ENCODE data around the gene PIK3CD.

GRCh38 chr1:9701665-9702064, 50.1 kb downstream of the PIK3CD start:
- TF ChIP-seq CTCF (IDR thresholded peaks at IDR 0.05; ENCODE audit: low read depth, low read length, missing input control) (no peak), TAF1 (conservative IDR thresholded peaks at IDR 0.05) (no peak), SP1 (IDR thresholded peaks at IDR 0.05) (no peak), GABPA (IDR thresholded peaks at IDR 0.05 in 1 of 2, conservative IDR thresholded peaks at IDR 0.05 in 1 of 2) (no peak), ATF3 (IDR thresholded peaks at IDR 0.05) (no peak), RXRA (IDR thresholded peaks at IDR 0.05) (no peak), ZBTB33 (IDR thresholded peaks at IDR 0.05) (no peak), RAD21 (IDR thresholded peaks at IDR 0.05) (no peak), HNF4A (conservative IDR thresholded peaks at IDR 0.05) (no peak), NR2F2 (IDR thresholded peaks at IDR 0.05) (no peak)

Measured in liver (tissue), 3 donors.